GM21723 (cell line): Measurements from ENCODE around the gene OTOG.

Experiments used
- ATAC-seq: cut with Tn5 transposase; IDR thresholded peaks from one replicate; pipeline ENCODE4 v1.9.1; 2021; ENCODE audit warnings: mild to moderate bottlenecking, moderate library complexity; ENCODE audit not compliant: unreplicated experiment

The OTOG gene

GRCh38 chr11:17602105-17603001 lies 55.3 kb downstream of the OTOG start:
- no peak for ATAC-seq

- ATAC-seq = no peak
Measured at GRCh38 chr11:17603056-17603825, 56.2 kb downstream of the OTOG start.

- ATAC-seq = no peak
Measured at GRCh38 chr11:17604201-17604914, 57.3 kb downstream of the OTOG start.

GRCh38 chr11:17604915-17605233 lies 57.8 kb downstream of the OTOG start:
- ATAC-seq = no peak

GRCh38 chr11:17605651-17606122 lies 58.6 kb downstream of the OTOG start:
- ATAC-seq = no peak

- no peak for ATAC-seq
Measured at GRCh38 chr11:17606233-17607082, 59.4 kb downstream of the OTOG start.

- no peak for ATAC-seq
Measured at GRCh38 chr11:17607083-17607429, 60.0 kb downstream of the OTOG start.

GRCh38 chr11:17607591-17608570 lies 60.8 kb downstream of the OTOG start:
- no peak for ATAC-seq

- no peak for ATAC-seq
Measured at GRCh38 chr11:17608821-17609220, 61.8 kb downstream of the OTOG start.

- no peak for ATAC-seq
Measured at GRCh38 chr11:17609291-17610084, 62.4 kb downstream of the OTOG start.

- ATAC-seq = no peak
Measured at GRCh38 chr11:17610085-17610894, 63.2 kb downstream of the OTOG start.

GRCh38 chr11:17611049-17611448 lies 64.0 kb downstream of the OTOG start:
- ATAC-seq = no peak

- no peak for ATAC-seq
Measured at GRCh38 chr11:17611503-17612220, 64.6 kb downstream of the OTOG start.

- ATAC-seq = no peak
Measured at GRCh38 chr11:17612221-17613188, 65.4 kb downstream of the OTOG start.

GRCh38 chr11:17613428-17613962 lies 66.4 kb downstream of the OTOG start:
- ATAC-seq = no peak

- ATAC-seq = no peak
Measured at GRCh38 chr11:17613983-17614382, 66.9 kb downstream of the OTOG start.
